ENCODE data around the gene NUDC. TPM values are rescaled to one million over a fixed set of nuclear protein-coding genes. Genes with fewer than 3 reads are reported as not detected.

Gene NUDC
- total RNA-seq, 2 donors from 2014 or later, result 103 to 120 TPM

- Mint-ChIP-seq H3K27ac (no peak overlapping the region), H3K4me1 (no peaks in the 10 kb centered on the region), H3K9me3 (no peaks in the 10 kb centered on the region), H3K27me3 (ENCODE audit: insufficient read depth) (no peaks in the 10 kb centered on the region), H3K36me3 (ENCODE audit: low read depth) (peaks cover 66% of the 10 kb centered on the region), H3K4me3 (no peak overlapping the region)
- WGBS, 2 experiments (ENCODE audit: insufficient coverage in 1 of 2, insufficient read length in 1 of 2), result 91 to 97% methylated on average over 5 of the region's 5 CpGs
- H3K4me3 ChIP-seq (ENCODE audit: low read length), result no peak overlapping the region
- H3K4me1 ChIP-seq (ENCODE audit: control insufficient read depth, insufficient read depth, low read length), result no peaks in the 10 kb centered on the region
- H3K27me3 ChIP-seq (ENCODE audit: control insufficient read depth, insufficient read depth, low read length, poor library complexity, severe bottlenecking), result no peaks in the 10 kb centered on the region
- no peak overlapping the region for H3K27ac ChIP-seq (ENCODE audit: low read depth, low read length)
- no peak overlapping the region for H3K9ac ChIP-seq (ENCODE audit: extremely low read depth, low read length, poor library complexity, severe bottlenecking)
- no peak for DNase-seq
- H3K36me3 ChIP-seq (ENCODE audit: control insufficient read depth, insufficient read depth, low read length), result peaks cover 67% of the 10 kb centered on the region
- no peaks in the 10 kb centered on the region for H3K9me3 ChIP-seq (ENCODE audit: control insufficient read depth, low read length)
- TF ChIP-seq, protein P1, sequence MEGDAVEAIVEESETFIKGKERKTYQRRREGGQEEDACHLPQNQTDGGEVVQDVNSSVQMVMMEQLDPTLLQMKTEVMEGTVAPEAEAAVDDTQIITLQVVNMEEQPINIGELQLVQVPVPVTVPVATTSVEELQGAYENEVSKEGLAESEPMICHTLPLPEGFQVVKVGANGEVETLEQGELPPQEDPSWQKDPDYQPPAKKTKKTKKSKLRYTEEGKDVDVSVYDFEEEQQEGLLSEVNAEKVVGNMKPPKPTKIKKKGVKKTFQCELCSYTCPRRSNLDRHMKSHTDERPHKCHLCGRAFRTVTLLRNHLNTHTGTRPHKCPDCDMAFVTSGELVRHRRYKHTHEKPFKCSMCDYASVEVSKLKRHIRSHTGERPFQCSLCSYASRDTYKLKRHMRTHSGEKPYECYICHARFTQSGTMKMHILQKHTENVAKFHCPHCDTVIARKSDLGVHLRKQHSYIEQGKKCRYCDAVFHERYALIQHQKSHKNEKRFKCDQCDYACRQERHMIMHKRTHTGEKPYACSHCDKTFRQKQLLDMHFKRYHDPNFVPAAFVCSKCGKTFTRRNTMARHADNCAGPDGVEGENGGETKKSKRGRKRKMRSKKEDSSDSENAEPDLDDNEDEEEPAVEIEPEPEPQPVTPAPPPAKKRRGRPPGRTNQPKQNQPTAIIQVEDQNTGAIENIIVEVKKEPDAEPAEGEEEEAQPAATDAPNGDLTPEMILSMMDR (conservative IDR thresholded peaks at IDR 0.05), result no peak
Observed at GRCh38 chr1:26882696-26883463, 38.7 kb upstream of the NUDC start.

GRCh38 chr1:26887125-26887524, 34.4 kb upstream of the NUDC start:
- Histone ChIP-seq H3K27me3 (ENCODE audit: control insufficient read depth, insufficient read depth, low read length, poor library complexity, severe bottlenecking) (no peaks in the 10 kb centered on the region), H3K36me3 (ENCODE audit: control insufficient read depth, insufficient read depth, low read length) (peaks cover 70% of the 10 kb centered on the region), H3K9me3 (ENCODE audit: control insufficient read depth, low read length) (no peaks in the 10 kb centered on the region), H3K4me3 (ENCODE audit: low read length) (no peak overlapping the region), H3K27ac (ENCODE audit: low read depth, low read length) (no peak overlapping the region), H3K9ac (ENCODE audit: extremely low read depth, low read length, poor library complexity, severe bottlenecking) (no peak overlapping the region), H3K4me1 (ENCODE audit: control insufficient read depth, insufficient read depth, low read length) (no peaks in the 10 kb centered on the region)
- Mint-ChIP-seq H3K4me1 (peaks cover 11% of the 10 kb centered on the region), H3K36me3 (ENCODE audit: low read depth) (peaks cover 63% of the 10 kb centered on the region), H3K9me3 (no peaks in the 10 kb centered on the region), H3K27me3 (ENCODE audit: insufficient read depth) (no peaks in the 10 kb centered on the region), H3K27ac (no peak overlapping the region), H3K4me3 (no peak overlapping the region)
- TF ChIP-seq, protein P1 (conservative IDR thresholded peaks at IDR 0.05), result peak; percentile 72
- DNase-seq, result no peak
- 86 to 100% methylated on average over 1 of the region's 1 CpG for WGBS, 2 experiments (ENCODE audit: insufficient coverage in 1 of 2, insufficient read length in 1 of 2)

DNA sequence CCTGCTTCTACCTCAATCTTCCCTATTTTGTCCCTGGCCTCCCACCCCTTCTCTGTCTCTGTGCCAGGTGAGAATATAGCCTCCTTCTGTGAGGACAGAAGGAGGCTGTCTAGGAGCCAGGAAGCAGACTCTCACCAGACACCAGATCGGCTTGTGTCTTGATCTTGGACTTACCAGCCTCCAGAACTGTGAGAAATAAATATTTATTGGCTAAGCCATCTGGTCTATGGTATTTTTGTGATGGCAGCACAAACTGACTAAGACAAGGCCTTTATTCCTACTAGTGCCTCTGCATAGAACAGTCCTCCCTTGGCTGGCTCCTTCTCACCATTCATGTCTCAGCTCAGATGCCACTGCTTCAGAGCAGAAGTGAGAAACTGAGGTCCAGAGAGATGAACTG, 33.3 kb upstream of the NUDC start:
- H3K9ac ChIP-seq (ENCODE audit: extremely low read depth, low read length, poor library complexity, severe bottlenecking), result no peak overlapping the region
- Mint-ChIP-seq H3K4me3 (peak overlapping the region; percentile 85), H3K4me1 (peaks cover 11% of the 10 kb centered on the region), H3K9me3 (no peaks in the 10 kb centered on the region), H3K36me3 (ENCODE audit: low read depth) (peaks cover 64% of the 10 kb centered on the region), H3K27ac (peak overlapping the region; percentile 94), H3K27me3 (ENCODE audit: insufficient read depth) (no peaks in the 10 kb centered on the region)
- H3K27me3 ChIP-seq (ENCODE audit: control insufficient read depth, insufficient read depth, low read length, poor library complexity, severe bottlenecking), result no peaks in the 10 kb centered on the region
- no peak overlapping the region for H3K4me3 ChIP-seq (ENCODE audit: low read length)
- H3K4me1 ChIP-seq (ENCODE audit: control insufficient read depth, insufficient read depth, low read length), result no peaks in the 10 kb centered on the region
- TF ChIP-seq, protein P1 (conservative IDR thresholded peaks at IDR 0.05), result no peak
- DNase-seq, result no peak
- no peak overlapping the region for H3K27ac ChIP-seq (ENCODE audit: low read depth, low read length)
- whole genome bisulfite sequencing, 2 experiments (ENCODE audit: insufficient coverage in 1 of 2, insufficient read length in 1 of 2), result 80 to 90% methylated on average over 1 of the region's 1 CpG
- peaks cover 70% of the 10 kb centered on the region for H3K36me3 ChIP-seq (ENCODE audit: control insufficient read depth, insufficient read depth, low read length)
- H3K9me3 ChIP-seq (ENCODE audit: control insufficient read depth, low read length), result no peaks in the 10 kb centered on the region

Measured in endodermal cell (in vitro differentiated cells).